ENCODE results near the gene ZNF513. TPM values are rescaled to one million over a fixed set of nuclear protein-coding genes. Genes with fewer than 3 reads are reported as not detected.

ZNF513 gene
- total and polyA plus RNA-seq, 2 donors from 2014 or later, result 18.8 to 23.6 TPM

DNA sequence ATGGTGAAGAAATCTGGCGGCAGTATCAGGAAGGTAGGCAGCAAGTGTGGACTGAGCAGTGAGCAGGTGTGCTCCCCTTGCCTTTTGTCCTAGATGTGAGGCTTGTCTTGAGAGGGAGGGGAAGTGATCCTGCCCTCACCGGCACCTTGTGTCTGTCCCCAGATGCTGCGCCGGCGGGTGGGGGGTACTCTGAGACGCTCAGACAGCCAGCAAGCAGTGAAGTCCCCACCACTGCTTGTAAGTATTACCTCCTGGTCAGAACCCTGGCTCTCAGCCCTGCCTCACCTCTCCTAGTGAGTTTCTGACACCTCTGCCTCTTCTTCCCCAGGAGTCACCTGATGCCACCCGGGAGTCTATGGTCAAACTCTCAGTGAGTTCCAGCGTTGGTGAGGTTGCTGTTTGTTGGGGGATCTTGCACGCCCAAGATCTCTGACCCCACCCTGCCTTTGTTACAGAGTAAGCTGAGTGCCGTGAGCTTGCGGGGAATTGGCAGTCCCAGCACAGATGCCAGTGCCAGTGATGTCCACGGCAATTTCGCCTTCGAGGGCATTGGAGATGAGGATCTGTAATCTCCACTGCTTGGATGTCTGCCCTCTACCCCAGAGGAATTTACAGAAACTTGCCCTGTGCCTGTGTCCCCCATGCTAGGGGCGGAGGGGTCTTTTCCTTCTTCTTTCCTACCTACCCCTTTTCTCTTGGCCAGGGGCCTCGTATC lies 4.2 kb downstream of the ZNF513 start:
- H3K27ac ChIP-seq (ENCODE audit: low read depth in 2 of 2, low read length in 2 of 2), result no peak overlapping the region
- H3K4me1 ChIP-seq (ENCODE audit: control insufficient read depth in 2 of 3, insufficient read depth in 2 of 3, low read depth in 1 of 3, low read length in 3 of 3), result peaks cover 3 to 21% (median 19%) of the 10 kb centered on the region in 3 donors
- H3K4me3 ChIP-seq (ENCODE audit: low read length in 3 of 3), result no peak overlapping the region
- FAIRE-seq (no peak), DNase-seq (no peak)
- TF ChIP-seq, protein P1, sequence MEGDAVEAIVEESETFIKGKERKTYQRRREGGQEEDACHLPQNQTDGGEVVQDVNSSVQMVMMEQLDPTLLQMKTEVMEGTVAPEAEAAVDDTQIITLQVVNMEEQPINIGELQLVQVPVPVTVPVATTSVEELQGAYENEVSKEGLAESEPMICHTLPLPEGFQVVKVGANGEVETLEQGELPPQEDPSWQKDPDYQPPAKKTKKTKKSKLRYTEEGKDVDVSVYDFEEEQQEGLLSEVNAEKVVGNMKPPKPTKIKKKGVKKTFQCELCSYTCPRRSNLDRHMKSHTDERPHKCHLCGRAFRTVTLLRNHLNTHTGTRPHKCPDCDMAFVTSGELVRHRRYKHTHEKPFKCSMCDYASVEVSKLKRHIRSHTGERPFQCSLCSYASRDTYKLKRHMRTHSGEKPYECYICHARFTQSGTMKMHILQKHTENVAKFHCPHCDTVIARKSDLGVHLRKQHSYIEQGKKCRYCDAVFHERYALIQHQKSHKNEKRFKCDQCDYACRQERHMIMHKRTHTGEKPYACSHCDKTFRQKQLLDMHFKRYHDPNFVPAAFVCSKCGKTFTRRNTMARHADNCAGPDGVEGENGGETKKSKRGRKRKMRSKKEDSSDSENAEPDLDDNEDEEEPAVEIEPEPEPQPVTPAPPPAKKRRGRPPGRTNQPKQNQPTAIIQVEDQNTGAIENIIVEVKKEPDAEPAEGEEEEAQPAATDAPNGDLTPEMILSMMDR (IDR thresholded peaks at IDR 0.05; ENCODE audit: borderline replicate concordance, extremely low read depth, insufficient read depth), result no peak
- H3K36me3 ChIP-seq (ENCODE audit: control insufficient read depth in 2 of 3, insufficient read depth in 3 of 3, low read length in 3 of 3), result peaks cover 8 to 41% (median 24%) of the 10 kb centered on the region in 3 donors
- H3K9me3 ChIP-seq (ENCODE audit: control insufficient read depth in 2 of 3, insufficient read depth in 1 of 3, low read length in 3 of 3), result no peaks in the 10 kb centered on the region
- intact Hi-C loops (cut with DNase I), result no loop called here
- H3K27me3 ChIP-seq (ENCODE audit: control insufficient read depth, insufficient read depth, low read length), result no peaks in the 10 kb centered on the region
- H3K9ac ChIP-seq (ENCODE audit: low read length in 3 of 3), result no peak overlapping the region

DNA sequence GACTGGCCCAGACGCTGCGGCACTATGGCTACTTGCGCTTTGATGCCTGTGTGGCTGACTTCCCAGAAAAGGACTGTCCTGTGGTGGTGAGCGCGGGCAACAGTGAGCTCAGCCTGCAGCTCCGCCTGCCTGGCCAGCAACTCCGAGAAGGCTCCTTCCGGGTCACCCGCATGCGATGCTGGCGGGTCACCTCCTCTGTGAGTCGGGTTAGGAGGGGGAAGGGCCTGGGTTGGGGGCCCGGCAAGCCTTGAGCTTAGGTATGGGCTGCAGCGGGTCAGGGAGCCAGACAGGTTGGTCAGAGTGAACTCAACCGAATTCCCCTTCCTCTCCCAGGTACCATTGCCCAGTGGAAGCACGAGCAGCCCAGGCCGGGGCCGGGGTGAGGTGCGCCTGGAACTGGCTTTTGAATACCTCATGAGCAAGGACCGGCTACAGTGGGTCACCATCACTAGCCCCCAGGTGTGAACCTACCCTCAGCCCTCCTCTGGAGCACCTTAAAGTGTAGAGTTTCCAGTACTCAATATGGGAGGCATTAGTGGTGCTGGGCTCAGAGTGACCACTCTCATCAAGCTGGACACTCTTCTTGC lies 4.9 kb downstream of the ZNF513 start:
- Histone ChIP-seq H3K4me3 (ENCODE audit: low read length in 3 of 3) (no peak overlapping the region), H3K27me3 (ENCODE audit: control insufficient read depth, insufficient read depth, low read length) (no peaks in the 10 kb centered on the region), H3K9me3 (ENCODE audit: control insufficient read depth in 2 of 3, insufficient read depth in 1 of 3, low read length in 3 of 3) (no peaks in the 10 kb centered on the region), H3K36me3 (ENCODE audit: control insufficient read depth in 2 of 3, insufficient read depth in 3 of 3, low read length in 3 of 3) (peaks cover 8 to 40% (median 24%) of the 10 kb centered on the region in 3 donors), H3K4me1 (ENCODE audit: control insufficient read depth in 2 of 3, insufficient read depth in 2 of 3, low read depth in 1 of 3, low read length in 3 of 3) (peaks cover 3 to 19% (median 18%) of the 10 kb centered on the region in 3 donors), H3K9ac (ENCODE audit: low read length in 3 of 3) (no peak overlapping the region), H3K27ac (ENCODE audit: low read depth in 2 of 2, low read length in 2 of 2) (no peak overlapping the region)
- no peak for FAIRE-seq
- TF ChIP-seq, protein P1 (IDR thresholded peaks at IDR 0.05; ENCODE audit: borderline replicate concordance, extremely low read depth, insufficient read depth), result no peak
- no peak for DNase-seq
- intact Hi-C loops (cut with DNase I), result no loop called here

DNA sequence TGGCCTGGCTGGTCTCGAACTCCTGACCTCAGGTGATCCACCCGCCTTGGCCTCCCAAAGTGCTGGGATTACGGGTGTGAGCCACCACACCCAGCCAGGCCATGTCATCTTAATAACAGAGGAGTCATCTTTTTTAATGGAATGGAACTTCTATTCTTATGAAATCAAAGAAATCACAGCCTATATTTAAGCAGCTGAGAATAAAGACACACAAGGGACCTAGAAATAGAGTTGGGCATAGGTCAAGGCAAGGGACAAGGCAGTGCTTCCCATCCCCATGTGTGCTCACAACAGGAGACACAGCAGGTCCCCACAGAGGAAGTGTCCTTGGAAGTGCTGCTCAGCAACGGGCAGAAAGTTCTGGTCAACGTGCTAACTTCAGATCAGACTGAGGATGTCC lies 7.0 kb downstream of the ZNF513 start:
- H3K36me3 ChIP-seq (ENCODE audit: control insufficient read depth in 2 of 3, insufficient read depth in 3 of 3, low read length in 3 of 3), result peaks cover 8 to 43% (median 24%) of the 10 kb centered on the region in 3 donors
- intact Hi-C loops (cut with DNase I), result no loop called here
- DNase-seq, result no peak

More for the DNA sequence above, 7.0 kb downstream of the ZNF513 start:
- no peak overlapping the region for H3K27ac ChIP-seq (ENCODE audit: low read depth in 2 of 2, low read length in 2 of 2)
- no peak overlapping the region for H3K4me3 ChIP-seq (ENCODE audit: low read length in 3 of 3)
- H3K9ac ChIP-seq (ENCODE audit: low read length in 3 of 3), result no peak overlapping the region
- no peak for FAIRE-seq
- H3K9me3 ChIP-seq (ENCODE audit: control insufficient read depth in 2 of 3, insufficient read depth in 1 of 3, low read length in 3 of 3), result no peaks in the 10 kb centered on the region
- H3K27me3 ChIP-seq (ENCODE audit: control insufficient read depth, insufficient read depth, low read length), result no peaks in the 10 kb centered on the region
- TF ChIP-seq, protein P1 (IDR thresholded peaks at IDR 0.05; ENCODE audit: borderline replicate concordance, extremely low read depth, insufficient read depth), result no peak
- H3K4me1 ChIP-seq (ENCODE audit: control insufficient read depth in 2 of 3, insufficient read depth in 2 of 3, low read depth in 1 of 3, low read length in 3 of 3), result peaks cover 0 to 17% (median 16%) of the 10 kb centered on the region in 3 donors

Data from kidney (tissue), 14 donors.